ENCODE measurements around the gene CD83.
A peak's percentile ranks its signal among the peaks of the same experiment; 100 is the strongest.

CD83 gene

GRCh38 chr6:14092316-14092715, 25.3 kb upstream of the CD83 start:
- DNase-seq, result no peak

- DNase-seq, result peak; percentile 53
These were observed 24.5 kb upstream of the CD83 start for GRCh38 chr6:14092838-14093789.

DNA sequence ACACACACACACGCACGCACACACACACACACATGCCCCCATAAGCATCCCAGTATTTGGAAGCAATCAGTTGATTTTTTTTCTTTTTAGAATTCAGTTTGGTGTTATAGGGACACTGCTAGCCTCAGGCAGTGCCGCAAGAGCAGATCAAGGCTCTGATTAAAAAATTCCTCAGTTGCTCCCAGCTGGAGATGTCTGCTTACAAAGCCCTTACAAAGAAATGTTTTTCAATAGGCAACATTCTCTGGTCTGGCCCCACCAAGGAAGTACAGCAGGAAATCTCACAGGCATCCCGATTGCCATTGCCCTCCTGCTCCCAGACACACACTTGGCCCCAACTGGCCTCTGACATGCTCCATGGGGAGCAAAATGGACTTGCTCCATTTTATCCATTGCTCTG, 22.9 kb upstream of the CD83 start:
- DNase-seq, result no peak

DNA sequence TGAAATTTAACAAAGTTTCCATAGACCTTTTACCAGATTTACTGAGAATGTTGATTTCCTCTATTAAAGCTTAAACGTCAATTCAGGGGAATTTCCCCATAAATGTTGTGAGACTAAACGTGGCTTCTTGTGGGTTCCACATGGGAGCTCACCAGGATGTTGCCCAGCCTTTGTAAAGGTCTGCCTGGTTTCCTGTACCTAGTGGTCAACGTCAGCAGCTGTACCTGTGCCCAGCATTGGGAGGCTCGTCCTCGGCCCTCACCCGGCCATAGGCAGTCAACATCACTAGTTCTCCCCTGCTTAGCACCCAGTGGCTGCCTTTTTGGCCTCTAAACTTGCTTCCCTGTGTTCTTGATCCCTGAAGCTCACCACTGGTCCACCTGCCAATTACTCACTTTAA, 22.1 kb upstream of the CD83 start:
- no peak for DNase-seq

GRCh38 chr6:14100138-14100537, 17.4 kb upstream of the CD83 start:
- no peak for DNase-seq

GRCh38 chr6:14100966-14101365, 16.6 kb upstream of the CD83 start:
- DNase-seq, result no peak

DNA sequence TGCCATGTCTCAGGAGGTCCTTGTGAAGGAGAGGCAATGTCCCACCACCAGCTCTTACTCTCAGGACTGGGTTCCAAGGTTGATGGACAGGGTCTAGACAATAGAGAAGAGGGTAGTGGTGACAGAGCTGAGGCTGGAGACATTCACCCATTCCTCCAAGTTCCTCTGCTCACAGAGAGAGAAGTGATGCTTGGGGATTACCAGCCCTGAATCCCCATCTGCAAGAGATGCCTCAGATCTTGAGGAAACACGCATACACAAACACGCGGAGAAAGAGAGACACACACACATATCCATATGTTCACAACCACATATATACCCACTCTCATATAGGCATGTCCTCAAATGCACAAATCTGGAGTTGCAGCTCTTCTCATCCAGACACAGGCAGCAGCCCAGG, 15.2 kb upstream of the CD83 start:
- DNase-seq, result no peak

GRCh38 chr6:14105547-14105946, 12.0 kb upstream of the CD83 start:
- no peak for DNase-seq

GRCh38 chr6:14107000-14107399, 10.6 kb upstream of the CD83 start:
- DNase-seq, result no peak

- DNase-seq, result no peak
These were observed 9.7 kb upstream of the CD83 start for GRCh38 chr6:14107711-14108494.

DNA sequence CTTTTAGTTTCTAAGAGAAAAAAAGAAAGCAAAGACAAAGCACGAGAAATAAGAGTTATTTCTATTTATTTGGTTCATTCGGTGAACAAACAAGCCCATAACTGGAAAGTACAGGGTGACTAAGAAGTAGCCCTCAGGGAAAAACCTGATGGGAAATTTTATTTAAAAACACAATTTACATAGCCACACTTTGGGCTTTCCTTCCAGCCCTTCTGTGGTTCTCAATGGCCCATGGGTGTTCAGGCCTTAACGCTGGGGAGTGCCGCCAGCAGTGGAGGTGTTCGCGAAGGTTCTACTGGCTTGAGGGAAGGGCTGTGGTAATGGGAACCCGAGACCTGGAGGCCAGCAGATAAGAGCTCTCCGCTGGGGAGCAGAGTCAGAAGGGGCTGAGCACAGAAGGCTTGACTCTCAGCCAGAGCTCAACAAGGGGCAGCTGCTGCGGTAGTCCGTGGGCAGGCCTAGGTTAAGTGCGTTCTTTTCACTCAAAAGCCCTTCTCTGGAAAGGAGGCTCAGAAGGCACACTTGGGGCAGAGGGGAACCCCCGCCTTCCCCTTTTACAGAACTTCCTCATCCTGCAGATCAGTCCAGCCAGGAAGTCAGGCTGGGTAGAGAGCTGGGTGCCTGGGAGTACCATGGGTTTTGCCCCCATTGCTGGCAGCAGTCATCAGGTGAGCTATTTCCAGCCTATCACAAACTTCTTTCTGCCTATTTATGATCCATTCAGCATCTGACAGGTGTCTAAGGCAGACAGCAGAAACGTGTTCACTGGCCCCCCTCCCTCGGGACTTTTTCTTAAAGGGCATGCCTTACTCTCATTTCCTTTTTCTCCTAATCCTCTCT, 8.8 kb upstream of the CD83 start:
- DNase-seq, result no peak

DNA sequence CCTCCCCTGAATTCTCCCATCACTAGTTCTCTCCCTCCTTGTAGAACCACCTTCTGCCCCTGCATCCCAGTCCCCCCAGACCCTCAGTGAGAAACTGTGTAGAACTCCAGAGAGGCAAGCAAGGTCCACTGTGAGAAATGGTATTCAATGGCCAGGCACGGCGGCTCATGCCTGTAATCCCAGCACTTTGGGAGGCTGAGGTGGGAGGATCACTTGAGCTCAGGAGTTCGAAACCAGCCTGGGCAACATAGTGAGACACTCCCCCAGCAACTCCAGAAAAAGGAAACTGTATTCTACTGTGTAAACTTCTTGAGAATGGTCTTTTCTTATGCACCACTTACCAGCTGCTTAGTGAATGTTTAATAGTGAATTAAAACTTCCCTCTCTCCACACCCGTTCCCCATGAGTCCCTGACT, 8.2 kb upstream of the CD83 start:
- no peak for DNase-seq

DNA sequence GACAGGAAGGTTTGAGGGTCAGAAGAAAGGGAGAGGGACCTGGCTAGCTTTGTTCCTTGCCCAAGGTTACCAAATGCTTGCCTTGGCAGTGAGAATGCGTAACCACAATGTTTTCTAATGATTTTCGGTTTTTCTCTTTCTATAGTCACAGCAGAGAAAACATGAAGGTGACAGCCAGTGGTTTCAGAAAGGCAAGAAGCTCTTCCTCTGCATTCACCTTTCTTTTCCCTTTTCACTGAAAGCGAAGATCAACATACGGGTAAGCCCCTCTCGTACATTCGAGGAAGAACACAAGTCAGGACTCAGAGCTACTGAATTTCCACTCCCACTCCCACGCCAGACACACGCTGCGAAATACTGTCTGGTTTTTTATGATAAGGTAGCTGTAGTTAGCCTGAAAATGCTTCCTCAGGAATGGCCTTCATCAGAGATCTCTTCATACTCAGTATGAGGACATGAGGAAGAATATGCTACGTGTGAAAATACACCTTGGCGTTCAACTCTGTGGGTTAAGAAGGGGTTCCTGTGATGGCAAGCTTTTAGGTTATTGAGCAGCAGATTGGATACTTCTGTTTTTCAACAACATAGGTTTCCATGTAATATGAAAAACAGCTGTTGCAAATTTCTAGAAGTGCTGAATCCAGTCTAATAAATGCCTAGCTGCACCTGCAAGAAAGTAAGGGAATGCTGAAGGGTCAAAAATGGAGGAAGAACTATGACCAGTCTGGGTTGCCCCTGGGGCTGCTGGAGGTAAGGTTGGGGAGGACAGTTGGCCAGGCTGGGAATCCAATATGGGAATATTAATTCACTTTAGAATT, 7.4 kb upstream of the CD83 start:
- DNase-seq, result no peak

- DNase-seq, result no peak
These were observed 3.6 kb upstream of the CD83 start for GRCh38 chr6:14113976-14114375.

- no peak for DNase-seq
These were observed 493 bp downstream of the CD83 start for GRCh38 chr6:14118091-14118439.

DNA sequence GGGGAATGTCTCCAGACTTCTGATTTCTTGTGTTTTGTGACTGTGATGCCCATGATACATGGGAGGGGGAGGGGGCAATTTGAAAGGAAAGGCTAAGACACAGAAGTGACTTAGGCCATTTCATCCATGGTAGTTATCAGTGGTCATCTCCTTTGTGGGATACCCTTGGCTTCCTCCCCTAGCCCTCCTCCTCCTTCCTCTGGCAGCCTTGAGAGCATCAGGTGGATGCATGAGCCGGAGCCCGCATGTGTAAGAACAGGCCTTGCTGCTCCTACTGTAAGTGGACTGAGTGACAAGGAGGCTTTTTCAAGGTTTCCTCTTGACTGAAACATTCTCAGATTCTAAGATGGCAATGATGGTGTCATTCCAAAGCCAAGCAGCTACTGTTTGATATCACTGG, 874 bp downstream of the CD83 start:
- no peak for DNase-seq

GRCh38 chr6:14119784-14120183, 2.2 kb downstream of the CD83 start:
- no peak for DNase-seq

DNA sequence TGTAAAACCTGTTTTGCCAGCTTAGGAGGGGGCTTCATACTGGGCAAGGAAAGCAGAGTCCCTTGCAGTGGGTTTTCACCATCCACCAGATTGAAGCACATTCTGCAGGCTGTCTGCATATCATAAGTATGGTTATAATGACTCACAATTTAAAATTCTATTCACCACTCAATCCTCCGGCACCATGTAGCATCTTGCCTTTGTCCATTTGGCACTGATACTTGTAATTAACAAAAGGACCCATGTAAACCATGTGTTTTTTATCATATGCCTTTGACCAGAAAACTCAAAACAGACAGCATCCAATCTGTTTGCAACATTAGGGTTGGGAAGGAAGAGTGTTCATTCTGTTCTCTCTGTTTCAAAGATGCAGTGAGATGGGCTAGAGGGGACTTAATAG, 3.0 kb downstream of the CD83 start:
- DNase-seq, result no peak

GRCh38 chr6:14121936-14122344, 4.4 kb downstream of the CD83 start:
- DNase-seq, result no peak

GRCh38 chr6:14123386-14124111, 6.0 kb downstream of the CD83 start:
- DNase-seq, result no peak

GRCh38 chr6:14125346-14125745, 7.8 kb downstream of the CD83 start:
- no peak for DNase-seq

DNA sequence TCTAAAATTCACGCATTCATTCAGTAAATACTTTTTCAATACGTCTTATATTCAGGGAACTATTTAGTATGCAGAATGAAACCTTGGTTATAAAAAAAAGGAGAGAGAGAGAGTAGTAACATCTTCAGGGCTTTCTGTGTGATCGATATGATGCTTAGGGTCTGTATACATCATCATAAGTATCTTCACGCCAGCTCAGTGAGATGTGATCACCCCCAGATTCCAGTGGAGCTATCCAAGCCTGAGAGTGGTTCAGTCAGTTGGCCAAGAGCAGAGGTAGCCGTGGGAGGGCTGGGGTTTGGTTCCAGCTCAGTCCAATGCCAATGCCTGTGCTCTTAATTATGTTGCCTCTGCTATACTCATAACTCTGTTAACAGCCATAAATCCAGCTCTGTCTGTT, 8.6 kb downstream of the CD83 start:
- peak; percentile 69 for DNase-seq

Measured in right forelimb (tissue), 1 donor.